ENCODE data around the gene SRGAP3.

DNA sequence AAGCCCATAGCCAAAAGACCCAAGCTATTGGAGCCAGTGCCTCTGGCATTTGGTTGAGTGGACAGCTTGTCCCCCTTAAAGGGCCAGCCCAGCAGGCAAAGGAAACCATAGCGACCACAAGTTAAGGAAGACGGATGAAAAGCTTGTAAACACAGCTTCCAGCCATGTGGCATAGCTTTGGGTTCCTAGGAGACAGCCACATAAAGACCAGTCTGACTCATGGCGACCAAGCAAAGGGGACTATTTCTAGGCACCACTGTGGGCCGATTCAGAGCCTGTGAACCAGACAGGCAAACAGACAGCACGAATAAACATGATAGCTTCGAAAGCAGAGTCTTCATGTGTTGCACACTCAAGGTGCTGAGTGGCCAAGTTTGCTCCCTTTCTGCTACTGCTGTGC is 30.5 kb upstream of the SRGAP3 start:
- TF ChIP-seq NR2C2 (CRISPR knock-in tag; IDR thresholded peaks at IDR 0.05): no peak
- TF ChIP-seq, protein P1, sequence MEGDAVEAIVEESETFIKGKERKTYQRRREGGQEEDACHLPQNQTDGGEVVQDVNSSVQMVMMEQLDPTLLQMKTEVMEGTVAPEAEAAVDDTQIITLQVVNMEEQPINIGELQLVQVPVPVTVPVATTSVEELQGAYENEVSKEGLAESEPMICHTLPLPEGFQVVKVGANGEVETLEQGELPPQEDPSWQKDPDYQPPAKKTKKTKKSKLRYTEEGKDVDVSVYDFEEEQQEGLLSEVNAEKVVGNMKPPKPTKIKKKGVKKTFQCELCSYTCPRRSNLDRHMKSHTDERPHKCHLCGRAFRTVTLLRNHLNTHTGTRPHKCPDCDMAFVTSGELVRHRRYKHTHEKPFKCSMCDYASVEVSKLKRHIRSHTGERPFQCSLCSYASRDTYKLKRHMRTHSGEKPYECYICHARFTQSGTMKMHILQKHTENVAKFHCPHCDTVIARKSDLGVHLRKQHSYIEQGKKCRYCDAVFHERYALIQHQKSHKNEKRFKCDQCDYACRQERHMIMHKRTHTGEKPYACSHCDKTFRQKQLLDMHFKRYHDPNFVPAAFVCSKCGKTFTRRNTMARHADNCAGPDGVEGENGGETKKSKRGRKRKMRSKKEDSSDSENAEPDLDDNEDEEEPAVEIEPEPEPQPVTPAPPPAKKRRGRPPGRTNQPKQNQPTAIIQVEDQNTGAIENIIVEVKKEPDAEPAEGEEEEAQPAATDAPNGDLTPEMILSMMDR (IDR thresholded peaks at IDR 0.05): no peak
- TF ChIP-seq GABPB1 (CRISPR knock-in tag; IDR thresholded peaks at IDR 0.05): no peak
- TF ChIP-seq, protein P2, sequence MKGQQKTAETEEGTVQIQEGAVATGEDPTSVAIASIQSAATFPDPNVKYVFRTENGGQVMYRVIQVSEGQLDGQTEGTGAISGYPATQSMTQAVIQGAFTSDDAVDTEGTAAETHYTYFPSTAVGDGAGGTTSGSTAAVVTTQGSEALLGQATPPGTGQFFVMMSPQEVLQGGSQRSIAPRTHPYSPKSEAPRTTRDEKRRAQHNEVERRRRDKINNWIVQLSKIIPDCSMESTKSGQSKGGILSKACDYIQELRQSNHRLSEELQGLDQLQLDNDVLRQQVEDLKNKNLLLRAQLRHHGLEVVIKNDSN (CRISPR knock-in tag; IDR thresholded peaks at IDR 0.05): no peak
- no peak for TF ChIP-seq CREB1 (CRISPR knock-in tag; IDR thresholded peaks at IDR 0.05)
- TF ChIP-seq, protein P3, sequence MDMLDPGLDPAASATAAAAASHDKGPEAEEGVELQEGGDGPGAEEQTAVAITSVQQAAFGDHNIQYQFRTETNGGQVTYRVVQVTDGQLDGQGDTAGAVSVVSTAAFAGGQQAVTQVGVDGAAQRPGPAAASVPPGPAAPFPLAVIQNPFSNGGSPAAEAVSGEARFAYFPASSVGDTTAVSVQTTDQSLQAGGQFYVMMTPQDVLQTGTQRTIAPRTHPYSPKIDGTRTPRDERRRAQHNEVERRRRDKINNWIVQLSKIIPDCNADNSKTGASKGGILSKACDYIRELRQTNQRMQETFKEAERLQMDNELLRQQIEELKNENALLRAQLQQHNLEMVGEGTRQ (CRISPR knock-in tag; IDR thresholded peaks at IDR 0.05): no peak
- TF ChIP-seq TCF7 (CRISPR knock-in tag; IDR thresholded peaks at IDR 0.05; ENCODE audit: low read depth): no peak
- TF ChIP-seq TEAD4 (CRISPR knock-in tag; IDR thresholded peaks at IDR 0.05): no peak
- TF ChIP-seq ELF4 (CRISPR knock-in tag; IDR thresholded peaks at IDR 0.05; ENCODE audit: low read depth): no peak
- TF ChIP-seq, protein P4, sequence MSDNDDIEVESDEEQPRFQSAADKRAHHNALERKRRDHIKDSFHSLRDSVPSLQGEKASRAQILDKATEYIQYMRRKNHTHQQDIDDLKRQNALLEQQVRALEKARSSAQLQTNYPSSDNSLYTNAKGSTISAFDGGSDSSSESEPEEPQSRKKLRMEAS (CRISPR knock-in tag; IDR thresholded peaks at IDR 0.05): no peak
- no peak for TF ChIP-seq SMAD4 (CRISPR knock-in tag; IDR thresholded peaks at IDR 0.05)
- TF ChIP-seq, protein P5, sequence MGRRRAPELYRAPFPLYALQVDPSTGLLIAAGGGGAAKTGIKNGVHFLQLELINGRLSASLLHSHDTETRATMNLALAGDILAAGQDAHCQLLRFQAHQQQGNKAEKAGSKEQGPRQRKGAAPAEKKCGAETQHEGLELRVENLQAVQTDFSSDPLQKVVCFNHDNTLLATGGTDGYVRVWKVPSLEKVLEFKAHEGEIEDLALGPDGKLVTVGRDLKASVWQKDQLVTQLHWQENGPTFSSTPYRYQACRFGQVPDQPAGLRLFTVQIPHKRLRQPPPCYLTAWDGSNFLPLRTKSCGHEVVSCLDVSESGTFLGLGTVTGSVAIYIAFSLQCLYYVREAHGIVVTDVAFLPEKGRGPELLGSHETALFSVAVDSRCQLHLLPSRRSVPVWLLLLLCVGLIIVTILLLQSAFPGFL (CRISPR knock-in tag; IDR thresholded peaks at IDR 0.05; ENCODE audit: borderline replicate concordance): no peak

Measured in WTC11 (cell line).